RCC 7860 (cell line): Measurements from ENCODE around the gene RNF208.

Experiments used
- DNase-seq: peaks from one replicate; pipeline ENCODE4 v3.0.0-alpha.2; 2015; ENCODE audit warnings: low spot score
- FAIRE-seq: peaks from 2 replicates; lab custom pipeline; 2012; peaks lifted over from hg19 to GRCh38; lab: Jason Lieb, UNC

The RNF208 gene

DNA sequence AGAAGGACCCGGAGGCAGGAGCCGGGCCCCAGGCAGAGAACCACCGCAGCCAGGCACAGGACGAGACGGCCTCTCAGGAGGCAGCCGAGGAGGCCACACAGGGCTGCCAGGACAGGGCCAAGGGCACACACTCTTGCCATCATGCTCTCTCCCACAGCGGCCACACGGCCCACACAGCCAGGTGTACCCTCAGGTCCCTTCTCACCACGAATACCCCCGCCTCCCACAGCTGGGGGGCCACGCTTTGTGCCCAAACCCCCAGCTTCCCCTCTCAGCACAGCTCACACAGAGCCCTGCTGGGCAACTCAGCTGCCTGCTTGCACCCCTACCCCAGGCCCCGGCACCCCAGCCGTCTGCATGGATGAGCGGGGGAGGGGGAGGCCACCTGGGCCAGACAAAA is 28.3 kb downstream of the RNF208 start:
- FAIRE-seq (no peak), DNase-seq (no peak)

- DNase-seq, result no peak
- no peak for FAIRE-seq
Measured at GRCh38 chr9:137192859-137193258, 29.2 kb downstream of the RNF208 start.

DNA sequence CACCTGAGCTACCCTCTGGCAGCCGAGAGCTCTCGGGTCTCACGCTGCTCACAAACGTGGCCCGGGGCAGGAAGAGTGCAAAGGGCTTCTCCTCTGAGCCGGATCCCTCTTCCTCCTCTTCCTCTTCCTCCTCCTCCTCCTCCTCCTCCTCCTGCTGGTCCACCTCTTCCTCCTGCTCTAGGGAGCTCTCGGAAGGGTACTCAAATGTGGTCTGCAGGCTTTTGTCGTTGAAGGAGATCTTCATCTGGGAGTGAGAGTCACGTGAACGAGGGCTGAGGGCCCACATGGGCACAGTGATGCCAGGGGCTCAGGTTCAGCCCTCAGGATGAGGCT is 29.6 kb downstream of the RNF208 start:
- no peak for DNase-seq
- no peak for FAIRE-seq

- DNase-seq (no peak), FAIRE-seq (no peak)
Measured at GRCh38 chr9:137191691-137192447, 30.2 kb downstream of the RNF208 start.

DNA sequence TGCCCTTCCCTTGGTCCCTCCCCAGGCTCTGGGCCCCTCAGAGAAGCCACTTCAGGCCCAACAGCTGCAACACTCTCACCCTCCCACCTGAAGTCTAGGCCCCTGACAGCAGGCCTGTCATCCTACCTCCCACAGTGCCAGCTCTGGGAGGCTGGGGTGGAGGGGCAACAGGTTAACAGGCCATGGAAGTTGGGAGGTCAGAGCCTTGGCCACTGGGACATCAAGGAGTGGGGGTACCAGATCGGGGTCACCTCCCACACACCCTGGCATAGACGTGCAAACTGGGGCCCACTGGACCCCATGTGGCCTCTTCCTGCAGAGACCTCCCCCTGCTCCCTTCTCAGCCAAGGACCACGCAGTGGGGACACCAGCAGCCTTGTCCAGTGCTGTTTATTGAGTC is 30.8 kb downstream of the RNF208 start:
- DNase-seq, result no peak

DNA sequence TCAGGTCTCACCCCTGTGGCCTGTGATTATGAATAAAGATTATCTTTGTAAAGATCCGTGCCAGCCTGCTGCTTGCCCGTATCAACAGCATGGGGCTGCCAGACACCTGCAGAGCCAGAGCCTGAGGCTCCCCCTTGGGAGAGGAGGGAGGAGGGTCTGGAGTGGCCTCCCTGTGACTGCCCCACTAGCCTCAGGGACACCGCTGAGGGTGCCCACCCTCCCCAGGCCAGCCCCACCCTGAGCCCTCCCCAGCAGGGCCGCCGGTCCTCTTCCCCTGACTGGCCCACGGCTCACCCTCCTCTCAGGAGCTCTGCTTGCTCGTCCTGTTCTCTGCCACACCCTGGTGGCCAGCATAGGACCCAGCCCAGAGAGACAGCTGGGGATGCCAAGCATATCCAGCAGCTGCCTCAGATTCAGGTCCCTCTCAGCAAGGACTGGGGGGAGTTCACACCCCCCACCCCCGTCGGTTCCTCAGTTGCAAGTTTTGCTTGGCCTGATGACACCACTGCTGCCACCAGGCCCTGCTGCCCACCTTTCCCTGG is 31.7 kb downstream of the RNF208 start:
- no peak for FAIRE-seq
- DNase-seq, result no peak

More for the DNA sequence above, 30.8 kb downstream of the RNF208 start:
- no peak for FAIRE-seq

- DNase-seq (no peak), FAIRE-seq (no peak)
Measured at GRCh38 chr9:137189297-137190295, 32.4 kb downstream of the RNF208 start.

- no peak for FAIRE-seq
- peak; percentile 80 for DNase-seq
Measured at GRCh38 chr9:137188490-137189296, 33.3 kb downstream of the RNF208 start, which contains the start of the genes ANAPC2 and SSNA1. ANAPC2 (minus strand) TSS chr9:137188560; CDS start chr9:137188532, 28 bp downstream. SSNA1 (plus strand) TSS chr9:137188676; CDS start chr9:137188727, 51 bp downstream.

- no peak for FAIRE-seq
- DNase-seq, result no peak
Measured at GRCh38 chr9:137188086-137188489, 34.0 kb downstream of the RNF208 start.

GRCh38 chr9:137187386-137187785 is 34.7 kb downstream of the RNF208 start:
- DNase-seq (no peak), FAIRE-seq (no peak)

- FAIRE-seq (no peak), DNase-seq (no peak)
Measured at GRCh38 chr9:137186385-137186784, 35.7 kb downstream of the RNF208 start.

DNA sequence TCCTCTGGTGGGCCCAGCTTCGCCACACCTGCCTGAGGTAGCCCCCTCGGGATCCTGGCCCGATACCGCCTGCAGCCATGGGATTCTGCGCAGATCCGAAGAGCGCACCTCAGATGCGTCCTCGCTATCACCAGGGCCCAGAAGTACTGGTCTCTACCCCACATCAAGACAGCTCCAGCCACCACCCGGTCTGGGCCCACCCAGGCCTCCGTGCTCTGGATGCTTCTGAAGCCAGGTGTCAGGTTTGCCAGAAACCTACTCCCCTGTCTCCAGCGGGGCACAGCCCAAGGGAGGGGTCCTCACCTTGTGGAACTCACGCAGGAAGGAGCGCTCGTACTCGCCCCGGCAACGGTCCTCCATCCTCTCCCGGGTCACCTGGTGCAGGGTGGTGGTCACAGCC is 36.1 kb downstream of the RNF208 start:
- DNase-seq (no peak), FAIRE-seq (no peak)

GRCh38 chr9:137184881-137185660 is 37.0 kb downstream of the RNF208 start:
- DNase-seq, result no peak
- FAIRE-seq, result no peak

DNA sequence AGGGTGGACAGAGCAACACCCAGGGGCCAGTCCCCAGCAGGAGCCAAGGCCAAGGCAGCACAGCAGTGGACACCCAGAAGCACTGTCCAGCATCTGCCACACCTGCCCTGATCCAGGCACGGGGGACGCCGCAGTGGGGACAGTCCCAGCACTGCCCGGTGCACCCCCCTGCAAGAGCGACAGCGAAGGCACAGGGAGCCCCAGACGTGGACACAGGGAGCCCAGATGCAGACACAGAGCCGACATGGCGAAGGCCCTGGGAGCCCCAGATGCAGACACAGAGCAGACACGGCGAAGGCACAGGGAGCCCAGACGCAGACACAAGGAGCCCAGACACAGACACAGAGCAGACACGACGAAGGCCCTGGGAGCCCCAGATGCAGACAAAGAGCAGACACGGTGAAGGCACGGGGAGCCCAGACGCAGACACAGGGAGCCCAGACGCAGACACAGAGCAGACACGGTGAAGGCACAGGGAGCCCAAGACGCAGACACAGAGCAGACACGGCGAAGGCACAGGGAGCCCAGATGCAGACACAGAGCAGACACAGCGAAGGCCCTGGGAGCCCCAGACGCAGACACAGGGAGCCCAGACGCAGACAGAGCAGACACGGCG is 38.0 kb downstream of the RNF208 start:
- FAIRE-seq, result no peak
- DNase-seq, result no peak

GRCh38 chr9:137182836-137183235 is 39.2 kb downstream of the RNF208 start:
- FAIRE-seq (no peak), DNase-seq (no peak)

DNA sequence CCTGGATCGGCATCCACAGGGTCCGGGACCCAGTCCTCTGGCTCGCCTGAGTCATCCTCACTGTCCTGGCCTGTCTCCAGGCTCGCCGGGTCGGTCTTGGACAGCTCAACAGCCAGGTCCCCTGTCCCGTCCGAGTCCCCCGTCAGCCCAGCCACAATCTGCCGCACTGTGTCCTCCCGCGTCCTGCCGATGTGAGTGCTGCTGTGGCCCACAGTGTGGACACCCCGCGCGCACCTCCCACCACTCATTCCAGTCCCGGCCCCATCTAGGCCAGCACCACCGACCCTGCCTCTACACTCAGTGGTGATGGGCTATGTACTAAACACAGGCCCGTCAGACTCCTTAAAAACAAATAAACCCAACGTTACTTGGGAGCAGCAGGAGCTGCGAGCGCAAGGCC is 40.4 kb downstream of the RNF208 start:
- no peak for DNase-seq
- FAIRE-seq, result no peak

DNA sequence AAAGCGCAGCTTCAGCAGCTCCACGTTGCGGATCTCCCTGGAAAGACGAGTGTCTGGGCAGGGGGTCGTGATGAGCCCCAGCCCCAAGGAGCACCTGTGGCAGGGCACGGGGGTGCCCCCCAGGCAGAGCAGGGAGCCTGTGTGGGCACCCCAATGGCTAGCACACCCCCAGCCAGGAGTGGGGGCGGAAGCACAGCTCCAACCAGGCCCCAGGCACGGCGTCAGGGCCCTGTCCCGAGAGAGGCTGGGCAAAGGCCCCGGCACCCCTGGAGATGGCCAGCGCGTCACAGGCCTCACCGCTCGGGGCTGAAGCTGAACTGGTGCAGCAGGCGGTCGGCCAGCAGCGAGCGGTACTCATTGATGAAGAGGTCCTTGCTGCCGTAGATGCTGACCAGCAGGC is 41.5 kb downstream of the RNF208 start:
- DNase-seq (no peak), FAIRE-seq (no peak)

DNA sequence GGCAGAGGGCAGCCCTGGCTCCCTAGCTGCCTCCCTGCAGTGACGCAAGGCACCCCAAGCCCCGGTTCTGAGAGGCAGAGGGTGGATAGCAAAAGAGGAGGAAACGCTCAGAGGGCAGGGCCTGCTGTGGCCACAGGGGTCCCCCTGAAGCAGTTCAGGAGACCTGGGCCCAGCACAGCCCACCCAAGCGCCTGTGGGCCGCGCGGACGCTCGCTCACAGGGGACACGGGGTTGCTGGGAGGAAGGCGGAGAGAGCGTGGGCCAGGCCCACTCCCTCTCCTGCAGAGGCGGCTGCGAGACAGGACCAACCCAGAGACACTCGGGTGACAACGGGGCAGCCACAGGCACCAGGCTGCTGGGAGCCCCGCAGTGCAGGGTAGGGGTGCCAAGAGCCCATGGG is 42.3 kb downstream of the RNF208 start:
- no peak for FAIRE-seq
- no peak for DNase-seq

GRCh38 chr9:137178939-137179630 is 43.0 kb downstream of the RNF208 start:
- DNase-seq (no peak), FAIRE-seq (no peak)
